MM.1S (cell line): Measurements from ENCODE around the gene TADA2A.

Source experiments
- EZH2 ChIP-seq: fragments of 300-600 bp; sonication (generic); optimal IDR thresholded peaks from 2 replicates; pipeline ENCODE3; 2017; ENCODE audit warnings: low read depth, mild to moderate bottlenecking, antibody characterized with exemption, low read length, mixed read lengths
- EZH2phosphoT487 ChIP-seq: fragments of 300-600 bp; sonication (generic); IDR thresholded peaks from 2 replicates; pipeline ENCODE4 v1.6.1; 2018; ENCODE audit warnings: antibody characterized with exemption, low read length
- TF ChIP-seq, protein P1 (sequence below): fragments of 300-600 bp; sonication (generic); IDR thresholded peaks from 2 replicates; pipeline ENCODE4 v1.5.1; 2016; ENCODE audit warnings: antibody characterized with exemption, low read length, mixed read lengths

DNA sequence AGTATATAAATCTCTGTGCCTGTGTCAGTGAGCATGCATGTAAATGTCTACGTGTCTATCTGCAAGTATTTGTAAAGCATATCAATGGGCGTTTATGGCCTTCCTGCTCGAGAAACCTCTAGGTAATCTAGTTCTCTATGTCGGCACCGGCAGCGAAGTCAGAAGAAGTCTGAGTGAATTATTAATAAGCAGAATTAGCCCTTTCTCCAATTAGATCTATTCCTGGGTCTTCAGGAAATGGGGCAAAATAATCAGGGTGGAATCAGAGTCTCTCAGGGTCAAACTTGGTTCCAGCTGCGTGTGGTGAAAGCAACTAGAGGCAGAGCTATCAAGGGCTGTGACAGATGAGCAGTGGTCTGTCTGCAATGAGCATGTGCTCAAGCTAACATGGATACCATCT lies 31.0 kb upstream of the TADA2A start, which contains the start of gene C17orf78:
- no peak for TF ChIP-seq EZH2
- TF ChIP-seq, protein P1, sequence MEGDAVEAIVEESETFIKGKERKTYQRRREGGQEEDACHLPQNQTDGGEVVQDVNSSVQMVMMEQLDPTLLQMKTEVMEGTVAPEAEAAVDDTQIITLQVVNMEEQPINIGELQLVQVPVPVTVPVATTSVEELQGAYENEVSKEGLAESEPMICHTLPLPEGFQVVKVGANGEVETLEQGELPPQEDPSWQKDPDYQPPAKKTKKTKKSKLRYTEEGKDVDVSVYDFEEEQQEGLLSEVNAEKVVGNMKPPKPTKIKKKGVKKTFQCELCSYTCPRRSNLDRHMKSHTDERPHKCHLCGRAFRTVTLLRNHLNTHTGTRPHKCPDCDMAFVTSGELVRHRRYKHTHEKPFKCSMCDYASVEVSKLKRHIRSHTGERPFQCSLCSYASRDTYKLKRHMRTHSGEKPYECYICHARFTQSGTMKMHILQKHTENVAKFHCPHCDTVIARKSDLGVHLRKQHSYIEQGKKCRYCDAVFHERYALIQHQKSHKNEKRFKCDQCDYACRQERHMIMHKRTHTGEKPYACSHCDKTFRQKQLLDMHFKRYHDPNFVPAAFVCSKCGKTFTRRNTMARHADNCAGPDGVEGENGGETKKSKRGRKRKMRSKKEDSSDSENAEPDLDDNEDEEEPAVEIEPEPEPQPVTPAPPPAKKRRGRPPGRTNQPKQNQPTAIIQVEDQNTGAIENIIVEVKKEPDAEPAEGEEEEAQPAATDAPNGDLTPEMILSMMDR = no peak
- no peak for TF ChIP-seq EZH2phosphoT487
